DOHH2 (cell line): ENCODE data around the gene KNDC1.

Source experiments
- EZH2phosphoT487 ChIP-seq: fragments of 200-600 bp; sonication (generic); IDR thresholded peaks from 2 replicates; pipeline ENCODE4 v1.6.1; 2017; ENCODE audit warnings: borderline replicate concordance, mild to moderate bottlenecking, antibody characterized with exemption, low read length, moderate library complexity, mixed read lengths
- TF ChIP-seq, protein P1 (sequence below): fragments of 200-600 bp; sonication (generic); IDR thresholded peaks from one replicate; pipeline ENCODE4 v1.5.1; 2014; ENCODE audit warnings: antibody characterized with exemption, mild to moderate bottlenecking, low read depth, low read length; ENCODE audit not compliant: poor library complexity, severe bottlenecking

DNA sequence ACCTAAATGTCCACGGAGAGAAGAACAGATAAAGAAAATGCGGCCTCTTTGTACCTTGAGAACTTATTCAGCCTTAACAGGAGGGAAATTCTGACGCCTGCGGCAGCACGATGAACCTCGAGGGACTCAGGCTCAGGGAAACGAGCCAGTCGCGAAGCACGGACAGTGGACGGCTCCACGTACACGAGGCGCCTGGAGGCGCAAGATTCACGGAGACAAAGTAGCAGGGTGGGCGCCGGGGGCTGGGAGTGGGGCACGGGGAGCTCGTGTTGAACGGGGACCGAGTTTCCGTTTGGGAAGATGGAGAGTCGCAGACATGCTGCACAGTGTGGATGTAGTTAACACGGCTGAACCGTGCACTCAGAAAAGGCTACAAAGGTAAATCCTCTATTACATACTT is 56.8 kb downstream of the KNDC1 start:
- TF ChIP-seq, protein P1, sequence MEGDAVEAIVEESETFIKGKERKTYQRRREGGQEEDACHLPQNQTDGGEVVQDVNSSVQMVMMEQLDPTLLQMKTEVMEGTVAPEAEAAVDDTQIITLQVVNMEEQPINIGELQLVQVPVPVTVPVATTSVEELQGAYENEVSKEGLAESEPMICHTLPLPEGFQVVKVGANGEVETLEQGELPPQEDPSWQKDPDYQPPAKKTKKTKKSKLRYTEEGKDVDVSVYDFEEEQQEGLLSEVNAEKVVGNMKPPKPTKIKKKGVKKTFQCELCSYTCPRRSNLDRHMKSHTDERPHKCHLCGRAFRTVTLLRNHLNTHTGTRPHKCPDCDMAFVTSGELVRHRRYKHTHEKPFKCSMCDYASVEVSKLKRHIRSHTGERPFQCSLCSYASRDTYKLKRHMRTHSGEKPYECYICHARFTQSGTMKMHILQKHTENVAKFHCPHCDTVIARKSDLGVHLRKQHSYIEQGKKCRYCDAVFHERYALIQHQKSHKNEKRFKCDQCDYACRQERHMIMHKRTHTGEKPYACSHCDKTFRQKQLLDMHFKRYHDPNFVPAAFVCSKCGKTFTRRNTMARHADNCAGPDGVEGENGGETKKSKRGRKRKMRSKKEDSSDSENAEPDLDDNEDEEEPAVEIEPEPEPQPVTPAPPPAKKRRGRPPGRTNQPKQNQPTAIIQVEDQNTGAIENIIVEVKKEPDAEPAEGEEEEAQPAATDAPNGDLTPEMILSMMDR = no peak
- no peak for TF ChIP-seq EZH2phosphoT487
